ENCODE results near the gene RAB1B.

DNA sequence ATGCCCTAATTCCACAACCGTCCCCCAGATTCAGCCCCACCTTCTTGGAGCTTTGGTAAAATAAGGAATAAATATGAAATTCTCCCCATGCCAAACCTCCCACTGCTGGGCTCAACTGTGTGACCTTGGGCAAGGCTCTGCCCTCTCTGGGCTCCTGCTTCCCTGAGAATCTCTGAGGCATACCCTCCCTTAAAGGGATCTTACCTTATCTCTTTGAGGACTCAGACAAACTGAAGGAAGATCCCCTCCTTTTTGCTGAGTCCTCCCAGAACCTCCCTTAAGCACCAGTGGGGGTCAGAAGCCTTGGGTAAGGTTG is 45.7 kb downstream of the RAB1B start:
- TF ChIP-seq, protein P1, sequence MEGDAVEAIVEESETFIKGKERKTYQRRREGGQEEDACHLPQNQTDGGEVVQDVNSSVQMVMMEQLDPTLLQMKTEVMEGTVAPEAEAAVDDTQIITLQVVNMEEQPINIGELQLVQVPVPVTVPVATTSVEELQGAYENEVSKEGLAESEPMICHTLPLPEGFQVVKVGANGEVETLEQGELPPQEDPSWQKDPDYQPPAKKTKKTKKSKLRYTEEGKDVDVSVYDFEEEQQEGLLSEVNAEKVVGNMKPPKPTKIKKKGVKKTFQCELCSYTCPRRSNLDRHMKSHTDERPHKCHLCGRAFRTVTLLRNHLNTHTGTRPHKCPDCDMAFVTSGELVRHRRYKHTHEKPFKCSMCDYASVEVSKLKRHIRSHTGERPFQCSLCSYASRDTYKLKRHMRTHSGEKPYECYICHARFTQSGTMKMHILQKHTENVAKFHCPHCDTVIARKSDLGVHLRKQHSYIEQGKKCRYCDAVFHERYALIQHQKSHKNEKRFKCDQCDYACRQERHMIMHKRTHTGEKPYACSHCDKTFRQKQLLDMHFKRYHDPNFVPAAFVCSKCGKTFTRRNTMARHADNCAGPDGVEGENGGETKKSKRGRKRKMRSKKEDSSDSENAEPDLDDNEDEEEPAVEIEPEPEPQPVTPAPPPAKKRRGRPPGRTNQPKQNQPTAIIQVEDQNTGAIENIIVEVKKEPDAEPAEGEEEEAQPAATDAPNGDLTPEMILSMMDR (IDR thresholded peaks at IDR 0.05; ENCODE audit: insufficient read depth, low read depth, low read length), result no peak
- no peak for TF ChIP-seq EZH2 (IDR thresholded peaks at IDR 0.05; ENCODE audit: insufficient read depth, low read length)

All from astrocyte (in vitro differentiated cells and primary cell).